Kidney glomerular epithelial cell (primary cell): Measurements from ENCODE around the gene AURKA.

Source experiments
- DNase-seq: peaks from one replicate; lab custom pipeline; 2025; lab: John Stamatoyannopoulos, UW

Gene AURKA

GRCh38 chr20:56392132-56392880, at the start of gene AURKA, which contains the start of gene CSTF1:
Gene AURKA, minus strand, starts transcription at chr20:56392215. Its CDS starts 4,018 bp downstream, at chr20:56388197.
Gene CSTF1, plus strand, starts transcription at chr20:56392645. Its CDS starts 2,908 bp downstream, at chr20:56395553.
- DNase-seq, result peak; percentile 98

GRCh38 chr20:56440346-56441007, 48.5 kb upstream of the AURKA start:
- no peak for DNase-seq

DNA sequence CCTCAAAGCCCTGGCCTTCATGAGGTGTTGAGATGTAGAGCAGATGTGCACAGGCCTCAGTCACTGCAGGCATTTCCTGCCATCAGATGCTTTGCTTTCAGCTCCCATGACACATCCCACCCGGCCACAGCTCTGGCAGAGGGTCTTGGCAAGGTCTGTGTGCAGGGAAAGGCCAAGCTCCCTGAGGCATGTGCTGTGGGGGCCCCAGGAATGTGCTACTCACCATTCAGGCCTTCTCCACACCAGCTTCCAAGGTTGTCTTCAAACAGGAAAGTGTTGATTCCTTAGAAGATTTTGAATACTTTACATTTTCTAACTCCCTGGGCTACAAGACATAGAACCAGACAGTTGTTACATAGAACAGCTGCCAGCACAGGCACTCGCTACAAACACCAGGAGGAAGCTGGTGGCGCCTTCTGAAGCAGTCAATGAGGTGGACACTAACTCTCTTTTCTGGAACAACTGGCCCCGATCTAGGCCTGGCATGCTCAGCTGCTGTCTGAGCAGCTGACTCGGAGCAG, 47.8 kb upstream of the AURKA start:
- no peak for DNase-seq

DNA sequence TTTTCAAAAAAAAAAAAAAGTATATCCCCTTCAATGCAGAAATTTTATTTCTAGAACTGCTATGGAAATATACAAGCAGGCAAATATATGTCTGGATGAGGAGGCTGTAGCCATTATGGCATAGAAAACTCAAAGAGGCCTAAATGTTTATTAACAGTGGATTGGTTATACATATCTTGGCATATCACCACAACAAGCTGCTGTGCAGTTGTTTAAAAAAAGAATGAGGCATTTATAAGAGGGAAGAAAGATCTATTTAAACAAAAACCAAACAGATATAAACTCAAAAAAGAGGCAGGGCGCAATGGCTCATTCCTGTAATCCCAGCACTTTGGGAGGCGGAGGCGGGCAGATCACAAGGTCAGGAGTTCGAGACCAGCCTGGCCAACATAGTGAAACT, 46.3 kb upstream of the AURKA start:
- no peak for DNase-seq

DNA sequence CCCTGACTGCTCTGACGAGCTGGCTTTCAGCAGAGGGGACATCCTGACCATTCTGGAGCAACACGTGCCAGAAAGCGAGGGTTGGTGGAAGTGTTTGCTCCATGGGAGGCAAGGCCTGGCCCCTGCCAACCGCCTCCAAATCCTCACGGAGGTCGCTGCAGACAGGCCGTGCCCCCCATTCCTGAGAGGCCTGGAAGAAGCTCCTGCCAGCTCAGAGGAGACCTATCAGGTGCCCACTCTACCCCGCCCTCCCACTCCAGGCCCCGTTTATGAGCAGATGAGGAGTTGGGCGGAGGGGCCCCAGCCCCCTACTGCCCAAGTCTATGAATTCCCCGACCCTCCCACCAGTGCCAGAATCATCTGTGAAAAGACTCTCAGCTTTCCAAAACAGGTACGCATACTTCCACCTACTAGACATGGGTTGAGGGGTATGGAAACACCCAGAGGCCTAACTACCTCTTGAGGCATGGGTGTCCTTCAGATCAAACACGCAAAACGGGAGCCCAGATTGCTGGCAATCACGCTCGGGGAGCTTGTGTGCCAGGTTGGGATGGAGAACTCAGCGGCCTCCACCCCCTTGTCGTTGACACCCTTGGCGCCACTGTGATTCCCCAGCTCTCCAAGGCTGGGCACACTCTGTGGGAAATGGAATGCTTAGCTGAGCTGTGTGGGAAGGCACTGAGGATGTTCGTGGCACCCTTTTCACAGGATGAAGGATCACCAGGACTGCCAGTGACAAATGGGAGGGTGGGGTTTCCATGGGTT, 45.4 kb upstream of the AURKA start:
- DNase-seq, result no peak

DNA sequence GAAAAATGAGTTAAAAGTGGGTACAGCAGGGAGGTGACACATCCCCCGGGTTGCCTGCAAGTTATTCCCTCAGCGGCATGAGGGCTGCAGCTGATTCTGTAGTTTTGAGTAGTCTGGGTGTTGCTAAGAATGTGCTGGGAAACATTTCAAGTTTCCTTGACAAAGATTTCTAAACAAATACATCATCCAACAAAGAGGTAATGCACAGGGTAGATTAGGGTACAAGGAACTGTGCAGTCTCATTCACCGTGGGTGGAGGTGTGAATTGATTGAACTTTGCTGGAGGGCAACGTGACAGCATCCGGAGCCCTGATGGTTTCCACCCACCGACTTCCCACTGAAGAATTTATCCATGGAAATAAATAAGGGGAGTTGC, 41.9 kb upstream of the AURKA start:
- DNase-seq, result no peak

DNA sequence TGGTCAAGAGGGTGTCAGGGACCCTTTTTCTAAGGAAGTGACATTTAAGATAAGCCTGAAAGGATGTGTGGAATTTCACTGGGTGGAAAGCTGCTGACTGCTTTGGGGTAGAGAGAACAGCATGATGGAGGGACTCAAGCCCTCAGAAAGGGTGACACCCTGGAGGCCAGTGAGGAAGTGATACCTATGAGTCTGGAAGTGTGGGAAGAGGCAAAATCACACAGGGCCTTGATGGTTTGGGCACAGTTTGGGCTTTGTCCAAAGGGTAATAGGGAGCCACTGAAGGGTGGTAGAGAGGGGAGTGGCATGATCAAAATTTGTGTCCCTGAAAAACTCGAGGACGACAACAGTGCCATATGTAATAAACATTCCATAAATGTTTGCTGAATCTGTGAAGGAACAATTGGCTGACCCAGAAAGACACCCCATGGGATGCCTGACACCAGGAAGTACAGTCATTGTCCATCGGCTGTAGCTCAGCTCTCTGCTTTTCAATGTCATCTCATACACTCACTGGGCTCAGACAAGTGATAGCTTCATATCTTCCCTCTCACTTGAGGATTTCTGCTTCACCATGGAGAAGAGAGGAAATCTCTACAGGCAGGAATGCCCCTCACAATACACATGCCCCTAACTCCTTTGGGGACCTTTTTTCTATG, 41.3 kb upstream of the AURKA start:
- DNase-seq, result no peak

GRCh38 chr20:56431471-56431870, 39.5 kb upstream of the AURKA start:
- no peak for DNase-seq

DNA sequence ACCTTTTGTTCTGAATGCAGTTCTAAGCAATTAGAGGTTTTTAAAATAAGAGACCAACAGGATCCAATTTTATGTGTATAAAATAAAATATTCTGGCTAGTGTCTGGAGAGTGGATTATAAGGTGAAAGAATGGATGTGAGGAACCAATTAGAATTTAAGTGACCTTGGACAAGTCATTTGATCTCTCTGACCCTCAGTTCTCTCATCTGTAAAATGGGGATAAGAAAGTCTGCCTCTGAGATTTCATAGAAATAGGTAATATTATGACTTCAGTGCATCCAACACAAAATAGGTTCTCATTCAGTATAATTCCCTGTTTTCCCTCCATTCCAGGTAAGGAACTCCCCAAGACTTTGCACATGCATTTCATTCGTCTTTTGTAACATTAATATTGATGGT, 38.9 kb upstream of the AURKA start:
- DNase-seq, result no peak

GRCh38 chr20:56430461-56430860, 38.4 kb upstream of the AURKA start:
- DNase-seq, result no peak

DNA sequence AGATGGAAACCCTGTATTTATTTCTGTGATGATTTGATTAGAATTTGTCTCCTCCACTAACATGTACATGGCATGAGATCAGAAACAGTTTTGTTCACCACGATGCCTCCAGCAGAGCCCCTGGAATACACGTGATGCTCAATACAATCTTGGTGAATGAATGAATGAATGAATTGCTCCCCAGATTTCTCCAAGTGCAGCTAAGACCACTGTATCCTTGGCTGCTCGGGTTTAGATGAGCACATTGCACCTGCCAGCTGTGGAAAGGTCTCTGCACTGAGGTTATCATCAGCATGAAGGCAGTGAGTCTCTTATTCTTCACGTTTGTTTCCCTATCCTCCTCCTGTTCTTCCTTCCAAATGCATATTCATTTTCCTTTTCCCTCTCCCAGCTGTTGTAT, 37.9 kb upstream of the AURKA start:
- no peak for DNase-seq

DNA sequence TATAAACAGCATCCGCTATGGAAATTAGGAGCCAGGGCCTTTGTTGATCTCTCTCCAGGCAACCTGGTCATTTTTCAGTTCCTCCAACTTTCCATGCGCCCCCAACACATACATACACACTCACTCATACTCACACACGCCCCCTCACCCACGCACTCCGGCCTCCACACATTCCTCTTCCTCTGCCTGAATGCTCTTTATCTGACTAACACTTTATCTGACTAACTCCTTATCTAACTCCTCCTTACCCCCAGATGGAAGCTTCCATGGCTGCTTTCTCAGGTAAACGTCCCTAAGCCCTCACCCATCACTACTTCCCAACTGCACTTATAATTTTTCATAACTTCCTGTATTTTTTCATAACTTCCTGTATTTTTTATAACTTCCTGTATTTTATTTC, 37.5 kb upstream of the AURKA start:
- DNase-seq, result peak; percentile 67

GRCh38 chr20:56428881-56429280, 36.9 kb upstream of the AURKA start:
- no peak for DNase-seq

- no peak for DNase-seq
Measured at GRCh38 chr20:56428410-56428809, 36.4 kb upstream of the AURKA start.

DNA sequence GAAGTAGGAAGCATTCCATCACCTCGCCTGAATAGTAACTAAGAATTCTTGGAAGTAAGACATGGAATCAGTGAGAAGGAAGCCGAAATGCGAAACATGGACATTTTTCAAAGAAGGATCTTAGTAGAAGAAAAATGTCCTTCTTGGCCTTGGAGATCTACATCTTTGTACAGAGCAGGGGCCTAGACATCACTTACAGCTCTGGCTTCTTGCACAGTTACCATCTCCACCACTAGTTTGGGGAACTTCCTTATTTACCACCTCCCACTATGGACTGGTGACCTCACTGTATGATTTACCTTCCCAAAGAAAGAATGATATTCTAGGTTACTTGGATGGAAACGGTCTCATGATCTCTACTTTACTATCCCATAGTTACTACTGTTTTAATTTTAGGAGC, 35.8 kb upstream of the AURKA start:
- no peak for DNase-seq

GRCh38 chr20:56426926-56427325, 34.9 kb upstream of the AURKA start:
- no peak for DNase-seq

- no peak for DNase-seq
Measured at GRCh38 chr20:56426026-56426425, 34.0 kb upstream of the AURKA start.

DNA sequence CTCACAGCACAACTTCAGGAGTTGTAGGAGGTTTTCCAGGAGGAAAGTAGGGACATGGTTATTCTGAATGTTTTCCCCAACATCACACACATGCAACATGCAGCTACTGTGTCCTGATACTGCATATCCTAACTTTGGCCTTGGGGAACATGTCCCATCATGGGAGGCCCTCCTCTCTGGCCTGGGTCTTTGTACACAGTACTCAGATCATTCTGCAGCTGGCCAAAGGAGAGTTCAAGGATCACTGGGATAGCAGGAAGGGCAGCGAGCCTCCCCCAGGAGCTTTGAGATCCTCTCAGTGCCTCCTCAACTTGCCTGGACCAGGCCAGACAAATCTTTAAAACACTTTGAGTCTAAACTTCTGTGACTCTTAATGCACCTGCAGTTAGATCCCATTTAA, 32.9 kb upstream of the AURKA start:
- DNase-seq, result no peak

DNA sequence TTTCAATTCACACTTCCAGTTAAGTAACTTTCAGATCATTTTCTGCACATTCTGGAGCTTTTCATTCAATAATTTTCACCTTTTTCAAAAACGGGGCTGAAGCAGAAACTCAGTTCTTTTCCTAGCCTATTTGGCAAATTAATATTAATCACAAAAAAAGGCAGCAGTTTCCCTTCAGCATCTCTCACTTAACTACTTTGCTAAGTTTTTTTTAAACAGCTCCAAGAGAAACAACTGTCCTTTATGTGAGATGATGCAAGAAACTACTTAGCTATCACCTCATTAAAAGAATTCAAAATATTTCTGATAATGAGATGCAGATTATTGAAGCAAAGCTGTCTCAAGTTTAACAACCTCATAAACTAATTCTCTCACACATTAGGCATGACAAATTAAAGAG, 31.9 kb upstream of the AURKA start:
- no peak for DNase-seq

GRCh38 chr20:56423211-56423610, 31.2 kb upstream of the AURKA start:
- DNase-seq, result no peak

- no peak for DNase-seq
Measured at GRCh38 chr20:56422824-56423189, 30.8 kb upstream of the AURKA start.
